HepG2 (cell line): ENCODE measurements around the gene TSPAN18.

Experiments
- FOSL2 ChIP-seq: sonication (generic); formaldehyde crosslinking; IDR thresholded peaks from 2 replicates; pipeline ENCODE4 v1.4.0; 2020; ENCODE audit warnings: missing genetic modification reagents
- HHEX ChIP-seq: IDR thresholded peaks from 2 replicates; pipeline ENCODE4 v1.6.1; 2016; ENCODE audit warnings: control low read depth
- HIC2 ChIP-seq: sonication (generic); formaldehyde crosslinking; IDR thresholded peaks from 2 replicates; pipeline ENCODE4 v1.9.0; 2022; ENCODE audit warnings: low read depth, missing genetic modification reagents
- KAT2B ChIP-seq: fragments of 150-350 bp; IDR thresholded peaks from 2 replicates; pipeline ENCODE4 v1.6.1; 2014; ENCODE audit warnings: low read depth, low read length, borderline replicate concordance
- MXI1 ChIP-seq: IDR thresholded peaks from 3 replicates; pipeline ENCODE4 v1.6.1; 2012; ENCODE audit warnings: low read depth, low read length, inconsistent platforms, borderline replicate concordance
- PAX8 ChIP-seq: sonication (generic); formaldehyde crosslinking; IDR thresholded peaks from 2 replicates; pipeline ENCODE4 v1.8.0; 2022; ENCODE audit warnings: mild to moderate bottlenecking, missing genetic modification reagents, borderline replicate concordance
- POLR2A ChIP-seq, 2 experiments: IDR thresholded peaks; 2 replicates each; pipeline ENCODE4 v1.6.1; 2011; ENCODE audit warnings: low read depth in 2 of 2, low read length in 2 of 2, mild to moderate bottlenecking in 1 of 2, moderate library complexity in 1 of 2; ENCODE audit not compliant: insufficient read depth in 1 of 2
- POLR2AphosphoS5 ChIP-seq: IDR thresholded peaks from 2 replicates; pipeline ENCODE4 v1.6.1; 2012; ENCODE audit warnings: low read depth, low read length
- SETDB1 ChIP-seq: sonication (generic); formaldehyde crosslinking; IDR thresholded peaks from 2 replicates; pipeline ENCODE4 v1.5.1; 2020; ENCODE audit warnings: missing genetic modification reagents, mild to moderate bottlenecking, borderline replicate concordance
- TFDP1 ChIP-seq: IDR thresholded peaks from 2 replicates; pipeline ENCODE4 v1.6.1; 2016; ENCODE audit warnings: missing compliant biosample characterization, missing genetic modification reagents, borderline replicate concordance
- ZNF264 ChIP-seq: sonication (generic); formaldehyde crosslinking; IDR thresholded peaks from 2 replicates; pipeline ENCODE4 v1.4.0; 2020; ENCODE audit warnings: missing genetic modification reagents
- ZNF414 ChIP-seq: sonication (generic); formaldehyde crosslinking; IDR thresholded peaks from 2 replicates; pipeline ENCODE4 v1.5.0; 2020; ENCODE audit warnings: missing genetic modification reagents
- ZNF441 ChIP-seq: sonication (generic); formaldehyde crosslinking; IDR thresholded peaks from 2 replicates; pipeline ENCODE4 v1.7.0; 2021; ENCODE audit warnings: missing genetic modification reagents, borderline replicate concordance
- ZNF777 ChIP-seq: sonication (generic); formaldehyde crosslinking; IDR thresholded peaks from 2 replicates; pipeline ENCODE4 v1.4.0; 2020; ENCODE audit warnings: missing genetic modification reagents

GRCh38 chr11:44748606-44749005 is 21.8 kb downstream of the TSPAN18 start:
- TF ChIP-seq ZNF414 (CRISPR knock-in tag) (no peak), POLR2AphosphoS5 (no peak), ZNF264 (no peak), SETDB1 (no peak), HHEX (CRISPR knock-in tag) (no peak), KAT2B (no peak), ZNF777 (no peak), POLR2A (IDR thresholded peaks at IDR 0.05; ENCODE audit: insufficient read depth in 1 of 2, low read depth in 2 of 2, low read length in 2 of 2) (no peak), TFDP1 (CRISPR knock-in tag) (no peak), FOSL2 (CRISPR knock-in tag) (no peak), HIC2 (CRISPR knock-in tag) (no peak), MXI1 (no peak), PAX8 (CRISPR knock-in tag) (no peak), ZNF441 (CRISPR knock-in tag) (no peak)
